PC-3 (cell line): ENCODE data around the gene HPSE2. TPM values are rescaled to one million over a fixed set of nuclear protein-coding genes. Genes with fewer than 3 reads are reported as not detected.

Experiments used
- ATAC-seq: fragments of 200-7000 bp; cut with Tn5 transposase; 2 replicates; pipeline ENCODE4 v1.9.1; 2020; ENCODE audit warnings: mild to moderate bottlenecking, moderate library complexity
- BruUV-seq: library from RNA; stranded (reverse); fragments of 400-500 nt; replicated peaks from 2 replicates; lab custom pipeline; 2021; lab: Mats Ljungman, UMichigan
- CTCF ChIA-PET: fragments of 300-600 bp; sonication (Branson Sonifier 250); formaldehyde crosslinking; loops from one replicate; lab custom pipeline; 2022; ENCODE audit warnings: antibody characterized with exemption; lab: Charles Lee
- POLR2A ChIA-PET: fragments of 300-600 bp; sonication (Branson Sonifier 250); formaldehyde crosslinking; loops from one replicate; lab custom pipeline; 2022; ENCODE audit warnings: antibody characterized with exemption; ENCODE audit not compliant: unreplicated experiment; lab: Charles Lee
- DNase-seq: peaks from one replicate; pipeline ENCODE4 v3.0.0-alpha.2; 2015
- H2AFZ ChIP-seq: fragments of 300-600 bp; sonication (generic); 2 replicates; pipeline ENCODE4 v1.6.0; 2016; ENCODE audit warnings: antibody characterized with exemption, low read length
- H3F3A ChIP-seq: fragments of 300-600 bp; sonication (generic); one replicate; pipeline ENCODE4 v1.6.0; 2017; ENCODE audit warnings: antibody characterized with exemption, low read length, control low read depth, mild to moderate bottlenecking; ENCODE audit not compliant: unreplicated experiment
- H3K27ac ChIP-seq: fragments of 300-600 bp; sonication (generic); 2 replicates; pipeline ENCODE4 v1.5.1; 2016; ENCODE audit warnings: mild to moderate bottlenecking, low read length
- H3K27me3 ChIP-seq: fragments of 300-600 bp; sonication (generic); 2 replicates; pipeline ENCODE4 v1.6.1; 2016; ENCODE audit warnings: low read length, mixed read lengths
- H3K36me3 ChIP-seq: fragments of 300-600 bp; sonication (generic); 2 replicates; pipeline ENCODE4 v1.6.1; 2016; ENCODE audit warnings: low read depth, mixed run types, low read length, mixed read lengths
- H3K4me1 ChIP-seq: fragments of 300-600 bp; sonication (generic); 2 replicates; pipeline ENCODE4 v1.5.1; 2016; ENCODE audit warnings: low read length; ENCODE audit not compliant: insufficient read depth
- H3K4me2 ChIP-seq: fragments of 300-600 bp; sonication (generic); 2 replicates; pipeline ENCODE4 v1.6.0; 2016; ENCODE audit warnings: low read length
- H3K4me3 ChIP-seq: fragments of 300-600 bp; sonication (generic); 2 replicates; pipeline ENCODE4 v1.5.1; 2016; ENCODE audit warnings: mild to moderate bottlenecking, low read length, mixed read lengths
- H3K79me2 ChIP-seq: fragments of 300-600 bp; sonication (generic); 2 replicates; pipeline ENCODE4 v1.6.1; 2017; ENCODE audit warnings: low read length, mixed read lengths
- H3K9ac ChIP-seq: fragments of 300-600 bp; sonication (generic); 2 replicates; pipeline ENCODE4 v1.6.0; 2016; ENCODE audit warnings: mild to moderate bottlenecking, low read length
- H3K9me2 ChIP-seq: fragments of 300-600 bp; sonication (generic); replicated peaks from 2 replicates; pipeline ENCODE4 v1.6.1; 2016; ENCODE audit warnings: mixed run types, low read length, mixed read lengths
- H3K9me3 ChIP-seq: fragments of 300-600 bp; sonication (generic); 2 replicates; pipeline ENCODE4 v1.6.1; 2016; ENCODE audit warnings: low read length, mixed read lengths
- H4K20me1 ChIP-seq: fragments of 300-600 bp; sonication (generic); 2 replicates; pipeline ENCODE4 v1.6.1; 2016; ENCODE audit warnings: low read length, mixed read lengths
- CTCF ChIP-seq: fragments of 300-600 bp; sonication (generic); conservative IDR thresholded peaks from 2 replicates; pipeline ENCODE4 v1.5.1; 2017; ENCODE audit warnings: antibody characterized with exemption, low read depth, mild to moderate bottlenecking, low read length
- EZH2 ChIP-seq: fragments of 300-600 bp; sonication (generic); IDR thresholded peaks from one replicate; pipeline ENCODE4 v1.6.1; 2017; ENCODE audit warnings: antibody characterized with exemption, mild to moderate bottlenecking, low read length; ENCODE audit not compliant: unreplicated experiment
- EZH2phosphoT487 ChIP-seq: fragments of 300-600 bp; sonication (generic); IDR thresholded peaks from 2 replicates; pipeline ENCODE4 v1.6.1; 2018; ENCODE audit warnings: mild to moderate bottlenecking, antibody characterized with exemption, low read length, borderline replicate concordance
- intact Hi-C: fragments of 100-400 bp; cut with micrococcal nuclease; formaldehyde crosslinking; loops from 2 replicates; pipeline ENCODE4 v1.9.0; 2023
- total RNA-seq: library from RNA; depleted of rRNA; stranded (reverse); fragments of >200 nt; gene quantifications from 2 replicates; pipeline ENCODE4 v1.2.3, GENCODE V29; 2014

Gene HPSE2
- total RNA-seq, 1 experiment from 2014 or later, result 0.15 TPM

GRCh38 chr10:98673171-98673782 is 562.4 kb downstream of the HPSE2 start:
- Histone ChIP-seq H3K27ac (no peak overlapping the region), H3K36me3 (no peaks in the 10 kb centered on the region), H4K20me1 (no peaks in the 10 kb centered on the region), H3K9me2 (no peaks in the 10 kb centered on the region), H3K4me3 (no peak overlapping the region), H3K9me3 (no peaks in the 10 kb centered on the region), H3K27me3 (no peaks in the 10 kb centered on the region), H3K79me2 (no peaks in the 10 kb centered on the region), H3K9ac (no peak overlapping the region), H3K4me1 (no peaks in the 10 kb centered on the region), H3K4me2 (no peak overlapping the region), H3F3A (no peaks in the 10 kb centered on the region), H2AFZ (no peak overlapping the region)
- no TSS peak for BruUV-seq
- intact Hi-C loops, result no loop called here
- POLR2A ChIA-PET, result no interaction called here
- no peak for ATAC-seq
- TF ChIP-seq EZH2 (no peak), EZH2phosphoT487 (no peak), CTCF (no peak)
- DNase-seq, result no peak
- CTCF ChIA-PET, result no interaction called here

GRCh38 chr10:98667081-98667480 is 568.6 kb downstream of the HPSE2 start:
- Histone ChIP-seq H3K9me3 (no peaks in the 10 kb centered on the region), H3K36me3 (no peaks in the 10 kb centered on the region), H3K9ac (no peak overlapping the region), H3K4me2 (no peak overlapping the region), H3K79me2 (no peaks in the 10 kb centered on the region), H2AFZ (no peak overlapping the region), H3K27me3 (no peaks in the 10 kb centered on the region), H3K4me1 (no peaks in the 10 kb centered on the region), H4K20me1 (no peaks in the 10 kb centered on the region), H3F3A (no peaks in the 10 kb centered on the region), H3K4me3 (no peak overlapping the region), H3K27ac (no peak overlapping the region), H3K9me2 (no peaks in the 10 kb centered on the region)
- BruUV-seq, result no TSS peak
- TF ChIP-seq EZH2, result no peak
- no peak for TF ChIP-seq CTCF
- no peak for TF ChIP-seq EZH2phosphoT487
- ChIA-PET CTCF (no interaction called here), POLR2A (no interaction called here)
- DNase-seq (no peak), ATAC-seq (no peak)
- intact Hi-C loops, result loop anchor here (10.0 kb wide), 1 partner anchor 402 kb away; the partner anchor contains the start of gene LOXL4

GRCh38 chr10:98666276-98666675 is 569.4 kb downstream of the HPSE2 start:
- H2AFZ ChIP-seq, result no peak overlapping the region
- H3K27ac ChIP-seq, result no peak overlapping the region
- no peaks in the 10 kb centered on the region for H3K36me3 ChIP-seq
- no peaks in the 10 kb centered on the region for H3K4me1 ChIP-seq
- ChIA-PET POLR2A (no interaction called here), CTCF (no interaction called here)
- H3K79me2 ChIP-seq, result no peaks in the 10 kb centered on the region
- H4K20me1 ChIP-seq, result no peaks in the 10 kb centered on the region
- no TSS peak for BruUV-seq
- H3K27me3 ChIP-seq, result no peaks in the 10 kb centered on the region
- no peak overlapping the region for H3K9ac ChIP-seq
- H3K9me3 ChIP-seq, result no peaks in the 10 kb centered on the region
- intact Hi-C loops, result loop anchor here (10.0 kb wide), 1 partner anchor 401 kb away; the partner anchor contains the start of gene LOXL4
- no peak for DNase-seq
- no peaks in the 10 kb centered on the region for H3K9me2 ChIP-seq
- TF ChIP-seq EZH2, result no peak
- TF ChIP-seq EZH2phosphoT487, result no peak
- TF ChIP-seq CTCF, result no peak
- ATAC-seq, result no peak
- H3K4me2 ChIP-seq, result no peak overlapping the region
- H3F3A ChIP-seq, result no peaks in the 10 kb centered on the region
- no peak overlapping the region for H3K4me3 ChIP-seq
